Spinal cord (tissue), 10 donors: Measurements from ENCODE around the gene APPBP2. TPM values are rescaled to one million over a fixed set of nuclear protein-coding genes. Genes with fewer than 3 reads are reported as not detected.
"Not testable (repeated sequence)": the region's sequence is repeated elsewhere in the genome, so short reads cannot be mapped to it uniquely, and the experiment has no call there.

Experiments
- DNase-seq, 6 donors: peaks; one replicate each; pipeline versions ENCODE4 v3.0.0 to v3.0.0-alpha.2; 2013 to 2015; ENCODE audit warnings: low spot score in 6 of 6, low read depth in 4 of 6
- H3K27ac ChIP-seq: one replicate; pipeline ENCODE4 v1.5.1; 2013; ENCODE audit warnings: low read depth, low read length, control low read depth
- H3K27me3 ChIP-seq: one replicate; pipeline ENCODE4 v1.6.1; 2013; ENCODE audit warnings: low read length; ENCODE audit not compliant: control insufficient read depth, insufficient read depth
- H3K36me3 ChIP-seq: one replicate; pipeline ENCODE4 v1.6.1; 2013; ENCODE audit warnings: low read length; ENCODE audit not compliant: control insufficient read depth, insufficient read depth
- H3K4me1 ChIP-seq: one replicate; pipeline ENCODE4 v1.6.1; 2013; ENCODE audit warnings: low read length; ENCODE audit not compliant: control insufficient read depth, insufficient read depth
- H3K4me3 ChIP-seq: one replicate; pipeline ENCODE4 v1.5.1; 2013; ENCODE audit warnings: low read depth, low read length, control low read depth
- H3K9me3 ChIP-seq: one replicate; pipeline ENCODE4 v1.6.1; 2013; ENCODE audit warnings: low read length; ENCODE audit not compliant: control insufficient read depth, insufficient read depth
- WGBS: methylation state at CpG from one replicate; pipeline ENCODE4 v1.1.5; 2013; ENCODE audit warnings: missing lambda C conversion rate; ENCODE audit not compliant: insufficient coverage; 5-methylcytosine and 5-hydroxymethylcytosine counted together
- polyA plus RNA-seq, 2 donors: library from polyadenylated mRNA; unstranded; fragments of 120-200 nt; gene quantifications; one replicate each; pipeline ENCODE4 v1.2.1, GENCODE V29; 2013; ENCODE audit not compliant: insufficient read length in 2 of 2
- total RNA-seq, 2 donors: library from RNA; depleted of rRNA in 1 of 2; stranded (reverse); fragments of 120-200 nt in 1 of 2; fragments of >200 nt in 1 of 2; gene quantifications; one replicate each; pipeline versions ENCODE4 v1.2.3 to v1.2.4, GENCODE V29; 2013 to 2014
- donor health status: healthy.

The APPBP2 gene
- total and polyA plus RNA-seq, 4 donors: 40.1 to 88.9 (median 53.5) TPM

DNA sequence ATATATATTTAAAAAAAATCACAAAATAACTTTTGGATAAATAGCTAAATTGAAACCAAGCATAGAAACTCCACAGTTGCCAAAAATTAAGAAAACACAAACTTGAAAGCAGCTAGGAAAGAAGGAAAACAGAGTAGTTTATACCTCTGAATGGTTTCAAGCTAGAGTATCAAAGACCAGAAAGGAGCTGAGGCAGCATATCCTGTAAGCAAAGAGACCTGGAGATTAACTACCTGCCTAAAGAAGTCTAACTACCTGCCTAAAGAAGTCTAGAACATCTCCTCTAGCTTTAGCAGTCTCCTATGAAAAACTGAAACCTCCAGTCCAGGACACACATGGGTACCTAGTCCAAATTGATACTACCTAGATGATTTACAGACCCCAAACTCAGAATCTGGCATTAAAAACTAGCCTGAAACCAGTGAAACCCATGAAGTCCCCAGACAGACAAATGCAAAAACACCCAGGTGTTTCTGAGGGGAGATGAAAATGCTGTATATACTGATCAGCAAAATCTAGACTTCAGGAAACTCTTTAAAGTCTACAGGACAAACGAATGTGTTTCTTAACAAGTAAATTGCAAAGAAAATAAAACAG lies 17.6 kb downstream of the APPBP2 start:
- no peak overlapping the region for H3K4me3 ChIP-seq
- no peaks in the 10 kb centered on the region for H3K9me3 ChIP-seq
- no peak overlapping the region for H3K27ac ChIP-seq
- no peak for DNase-seq
- H3K4me1 ChIP-seq: no peaks in the 10 kb centered on the region
- no CpG with 5 or more reads among the region's 1 CpG for WGBS
- no peaks in the 10 kb centered on the region for H3K27me3 ChIP-seq
- peaks cover 14% of the 10 kb centered on the region for H3K36me3 ChIP-seq

GRCh38 chr17:60506312-60506711 lies 19.7 kb downstream of the APPBP2 start:
- Histone ChIP-seq H3K36me3 (peaks cover 8% of the 10 kb centered on the region), H3K4me3 (no peak overlapping the region), H3K4me1 (no peaks in the 10 kb centered on the region), H3K27me3 (no peaks in the 10 kb centered on the region), H3K9me3 (no peaks in the 10 kb centered on the region), H3K27ac (no peak overlapping the region)
- DNase-seq: no peak
- WGBS: 67% methylated on average over 1 of the region's 1 CpG

- Histone ChIP-seq H3K36me3 (peaks cover 14% of the 10 kb centered on the region), H3K27me3 (no peaks in the 10 kb centered on the region), H3K4me1 (no peaks in the 10 kb centered on the region), H3K9me3 (no peaks in the 10 kb centered on the region), H3K4me3 (no peak overlapping the region), H3K27ac (no peak overlapping the region)
- DNase-seq: peak in 1 of 6 donors; percentile 2
- 60% methylated on average over 1 of the region's 4 CpGs for WGBS
Measured at GRCh38 chr17:60502145-60502544, 23.9 kb downstream of the APPBP2 start.

GRCh38 chr17:60501589-60501988 lies 24.5 kb downstream of the APPBP2 start:
- Histone ChIP-seq H3K27ac (no peak overlapping the region), H3K9me3 (no peaks in the 10 kb centered on the region), H3K27me3 (no peaks in the 10 kb centered on the region), H3K36me3 (peaks cover 18% of the 10 kb centered on the region), H3K4me3 (no peak overlapping the region), H3K4me1 (no peaks in the 10 kb centered on the region)
- DNase-seq: no peak
- no CpG with 5 or more reads among the region's 2 CpGs for WGBS

DNA sequence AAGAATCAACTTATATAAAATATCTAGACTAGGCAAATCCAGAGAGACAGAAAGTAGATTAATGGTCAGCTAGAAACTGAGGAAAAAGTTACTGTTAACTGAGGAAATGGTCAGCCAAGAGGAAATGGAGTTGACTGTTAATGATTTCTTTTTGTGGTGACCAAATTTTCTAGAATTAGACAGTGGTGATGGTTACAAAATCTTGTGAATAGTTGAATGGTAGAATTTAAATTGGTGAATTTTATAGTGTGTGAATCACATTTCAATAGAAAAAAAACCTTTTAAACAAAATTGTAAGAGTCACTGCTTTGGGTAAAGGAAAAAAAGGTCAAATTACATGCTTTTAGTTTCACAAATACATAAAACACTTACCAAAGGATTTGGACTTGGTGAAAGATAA lies 30.0 kb downstream of the APPBP2 start:
- no peak overlapping the region for H3K27ac ChIP-seq
- H3K27me3 ChIP-seq: no peaks in the 10 kb centered on the region
- no peak overlapping the region for H3K4me3 ChIP-seq
- H3K36me3 ChIP-seq: peaks cover 49% of the 10 kb centered on the region
- peaks cover 10% of the 10 kb centered on the region for H3K9me3 ChIP-seq
- H3K4me1 ChIP-seq: no peaks in the 10 kb centered on the region
- DNase-seq: no peak

DNA sequence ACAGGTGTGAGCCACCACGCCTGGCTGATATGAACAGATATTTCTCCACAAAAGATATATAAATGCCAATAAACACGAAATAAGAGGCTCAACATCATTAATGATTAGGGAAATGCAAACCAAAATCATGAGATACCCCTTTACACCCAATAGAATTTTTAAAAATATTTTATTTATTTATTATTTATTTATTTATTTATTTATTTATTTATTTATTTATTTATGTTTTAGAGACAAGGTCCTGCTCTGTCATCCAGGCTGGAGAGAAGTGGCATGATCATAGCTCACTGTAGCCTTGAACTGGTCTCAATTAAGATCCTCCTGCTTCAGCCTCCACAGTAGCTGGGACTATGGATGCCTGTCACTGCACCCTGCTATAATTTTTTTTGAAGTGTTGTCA lies 30.8 kb downstream of the APPBP2 start:
- WGBS: no CpG with 5 or more reads among the region's 2 CpGs

DNA sequence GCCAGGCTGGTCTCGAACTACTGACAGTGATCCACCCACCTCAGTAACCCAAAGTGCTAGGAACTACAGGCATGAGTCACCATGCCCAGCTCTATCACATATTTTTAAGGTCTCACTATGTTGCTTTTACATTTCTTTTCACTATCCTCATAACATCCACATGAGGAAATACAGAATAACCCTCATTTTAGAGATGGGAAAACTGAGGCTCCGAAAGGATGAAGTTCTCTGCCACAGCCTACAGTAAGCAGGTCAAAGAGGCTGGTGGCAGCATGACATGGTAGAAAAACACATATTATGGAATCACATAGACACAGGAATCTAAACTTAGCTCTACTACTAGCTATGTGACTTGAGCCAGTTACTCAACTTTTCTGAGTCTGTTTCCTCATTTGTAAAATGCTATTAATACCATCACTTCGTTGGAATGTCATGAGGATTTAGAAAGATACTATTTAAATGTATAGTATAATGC lies 32.2 kb downstream of the APPBP2 start:
- no peaks in the 10 kb centered on the region for H3K4me1 ChIP-seq
- no CpG with 5 or more reads among the region's 3 CpGs for WGBS
- no peaks in the 10 kb centered on the region for H3K27me3 ChIP-seq
- H3K27ac ChIP-seq: no peak overlapping the region
- peaks cover 49% of the 10 kb centered on the region for H3K36me3 ChIP-seq
- peaks cover 11% of the 10 kb centered on the region for H3K9me3 ChIP-seq
- no peak for DNase-seq
- no peak overlapping the region for H3K4me3 ChIP-seq

More for the DNA sequence above, 30.8 kb downstream of the APPBP2 start:
- Histone ChIP-seq H3K4me3 (no peak overlapping the region), H3K27ac (no peak overlapping the region), H3K27me3 (no peaks in the 10 kb centered on the region), H3K36me3 (peaks cover 49% of the 10 kb centered on the region), H3K4me1 (no peaks in the 10 kb centered on the region), H3K9me3 (peaks cover 11% of the 10 kb centered on the region)
- no peak for DNase-seq

DNA sequence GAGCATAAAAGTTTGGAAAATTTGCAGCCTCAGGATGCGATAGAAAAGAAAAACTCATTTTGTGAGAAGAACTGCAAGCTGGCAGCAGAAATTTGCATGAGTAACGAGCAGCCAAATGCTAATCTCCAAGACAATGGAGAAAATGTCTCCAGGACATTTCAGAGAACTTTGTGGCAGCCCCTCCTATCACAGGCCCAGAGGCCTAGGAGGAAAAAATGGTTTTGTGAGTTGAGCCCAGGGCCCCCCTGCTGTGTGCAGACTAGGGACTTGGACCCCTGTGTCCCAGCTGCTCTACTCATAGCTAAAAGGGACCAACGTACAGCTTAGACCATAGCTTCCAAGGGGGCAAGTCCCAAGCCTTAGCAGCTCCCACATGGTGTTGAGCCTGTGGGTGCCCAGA lies 34.3 kb downstream of the APPBP2 start:
- H3K4me3 ChIP-seq: no peak overlapping the region
- peaks cover 44% of the 10 kb centered on the region for H3K36me3 ChIP-seq
- H3K27me3 ChIP-seq: no peaks in the 10 kb centered on the region
- H3K27ac ChIP-seq: no peak overlapping the region
- H3K4me1 ChIP-seq: no peaks in the 10 kb centered on the region
- peaks cover 11% of the 10 kb centered on the region for H3K9me3 ChIP-seq
- 90% methylated on average over 3 of the region's 3 CpGs for WGBS
- no peak for DNase-seq

- not testable (repeated sequence) for H3K27me3 ChIP-seq
- WGBS: no CpG with 5 or more reads among the region's 2 CpGs
Measured at GRCh38 chr17:60490594-60490993, 35.4 kb downstream of the APPBP2 start.

GRCh38 chr17:60481604-60482003 lies 44.4 kb downstream of the APPBP2 start:
- DNase-seq: peak in 1 of 6 donors; percentile 14
- no peaks in the 10 kb centered on the region for H3K27me3 ChIP-seq
- no peak overlapping the region for H3K4me3 ChIP-seq
- H3K4me1 ChIP-seq: no peaks in the 10 kb centered on the region
- no peak overlapping the region for H3K27ac ChIP-seq
- H3K36me3 ChIP-seq: peaks cover 2% of the 10 kb centered on the region
- no peaks in the 10 kb centered on the region for H3K9me3 ChIP-seq
- no CpG with 5 or more reads among the region's 4 CpGs for WGBS

More at GRCh38 chr17:60490594-60490993, 35.4 kb downstream of the APPBP2 start:
- not testable (repeated sequence) for DNase-seq, H3K4me1 ChIP-seq, H3K27ac ChIP-seq, H3K4me3 ChIP-seq
- Histone ChIP-seq H3K36me3 (peaks cover 42% of the 10 kb centered on the region), H3K9me3 (peaks cover 11% of the 10 kb centered on the region)
